WTC11 (cell line): Measurements from ENCODE around the gene TMEM191C.
"Not testable (repeated sequence)": the region's sequence is repeated elsewhere in the genome, so short reads cannot be mapped to it uniquely, and the experiment has no call there.

Experiments
- ARID4B ChIP-seq: sonication (generic); formaldehyde crosslinking; IDR thresholded peaks from 2 replicates; pipeline ENCODE4 v1.8.0; 2023; ENCODE audit warnings: missing genetic modification reagents, mild to moderate bottlenecking, borderline replicate concordance
- CREM ChIP-seq: sonication (generic); formaldehyde crosslinking; IDR thresholded peaks from 2 replicates; pipeline ENCODE4 v1.8.1; 2022; ENCODE audit warnings: mild to moderate bottlenecking, missing genetic modification reagents, moderate library complexity
- CTCF ChIP-seq: fragments of 200-600 bp; IDR thresholded peaks from 2 replicates; pipeline ENCODE4 v1.8.0; 2022; ENCODE audit warnings: antibody characterized with exemption
- GABPB1 ChIP-seq: sonication (generic); formaldehyde crosslinking; IDR thresholded peaks from 2 replicates; pipeline ENCODE4 v1.8.1; 2023; ENCODE audit warnings: mild to moderate bottlenecking, missing genetic modification reagents
- HMGXB4 ChIP-seq: sonication (generic); formaldehyde crosslinking; IDR thresholded peaks from 2 replicates; pipeline ENCODE4 v1.8.1; 2023; ENCODE audit warnings: mild to moderate bottlenecking, moderate library complexity, missing genetic modification reagents
- MLX ChIP-seq: sonication (generic); formaldehyde crosslinking; IDR thresholded peaks from 2 replicates; pipeline ENCODE4 v1.8.1; 2023; ENCODE audit warnings: mild to moderate bottlenecking, missing genetic modification reagents, moderate library complexity
- NFYB ChIP-seq: sonication (generic); formaldehyde crosslinking; conservative IDR thresholded peaks from 2 replicates; pipeline ENCODE4 v1.8.0; 2022; ENCODE audit warnings: low read depth, missing genetic modification reagents
- PREB ChIP-seq: sonication (generic); formaldehyde crosslinking; IDR thresholded peaks from 2 replicates; pipeline ENCODE4 v1.8.1; 2022; ENCODE audit warnings: mild to moderate bottlenecking, missing genetic modification reagents, moderate library complexity, borderline replicate concordance
- SP1 ChIP-seq: sonication (generic); formaldehyde crosslinking; conservative IDR thresholded peaks from 2 replicates; pipeline ENCODE4 v1.8.1; 2022; ENCODE audit warnings: missing genetic modification reagents
- ZBTB43 ChIP-seq: sonication (generic); formaldehyde crosslinking; IDR thresholded peaks from 2 replicates; pipeline ENCODE4 v1.8.1; 2023; ENCODE audit warnings: mild to moderate bottlenecking, missing genetic modification reagents
- ZNF416 ChIP-seq: fragments of 250-450 bp; sonication (Bioruptor Pico); IDR thresholded peaks from 2 replicates; pipeline ENCODE4 v1.9.0; 2021; ENCODE audit warnings: mild to moderate bottlenecking, inconsistent platforms
- ZNF512 ChIP-seq: sonication (generic); formaldehyde crosslinking; IDR thresholded peaks from 2 replicates; pipeline ENCODE4 v1.8.1; 2022; ENCODE audit warnings: missing genetic modification reagents, borderline replicate concordance

- not testable (repeated sequence) for TF ChIP-seq ZNF416 (CRISPR knock-in tag); MLX; ARID4B; CTCF; CREM (CRISPR knock-in tag); PREB (CRISPR knock-in tag); ZBTB43 (CRISPR knock-in tag); ZNF512; GABPB1 (CRISPR knock-in tag); HMGXB4 (CRISPR knock-in tag); NFYB (CRISPR knock-in tag); SP1 (CRISPR knock-in tag)
Measured at GRCh38 chr22:21434378-21435233, 32.6 kb upstream of the TMEM191C start.
